GM19395 (cell line): ENCODE measurements around the gene TSPAN11.

ENCODE experiments used
- ATAC-seq: cut with Tn5 transposase; IDR thresholded peaks from one replicate; pipeline ENCODE4 v1.9.1; 2021; ENCODE audit warnings: mild to moderate bottlenecking, moderate library complexity; ENCODE audit not compliant: unreplicated experiment

TSPAN11 gene

DNA sequence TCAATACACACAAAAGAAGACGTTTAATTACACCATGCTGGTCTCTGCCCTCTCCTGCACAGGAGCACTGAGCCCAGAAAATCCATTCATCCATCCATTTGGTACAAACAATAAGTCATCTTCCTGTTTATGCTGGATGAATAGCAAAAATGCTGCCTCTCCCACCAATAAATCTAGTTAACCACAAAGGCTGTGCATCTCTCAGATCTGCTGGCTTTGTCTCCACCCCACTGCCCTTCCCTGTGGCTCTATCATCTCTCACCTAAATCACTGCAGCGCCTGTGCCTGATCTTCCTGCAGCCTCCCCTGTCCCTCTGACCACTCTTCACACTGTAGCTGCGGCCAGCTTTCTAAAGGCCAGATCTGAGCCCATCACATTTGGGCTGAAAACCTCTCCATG, 74.2 kb downstream of the TSPAN11 start:
- ATAC-seq, result no peak

DNA sequence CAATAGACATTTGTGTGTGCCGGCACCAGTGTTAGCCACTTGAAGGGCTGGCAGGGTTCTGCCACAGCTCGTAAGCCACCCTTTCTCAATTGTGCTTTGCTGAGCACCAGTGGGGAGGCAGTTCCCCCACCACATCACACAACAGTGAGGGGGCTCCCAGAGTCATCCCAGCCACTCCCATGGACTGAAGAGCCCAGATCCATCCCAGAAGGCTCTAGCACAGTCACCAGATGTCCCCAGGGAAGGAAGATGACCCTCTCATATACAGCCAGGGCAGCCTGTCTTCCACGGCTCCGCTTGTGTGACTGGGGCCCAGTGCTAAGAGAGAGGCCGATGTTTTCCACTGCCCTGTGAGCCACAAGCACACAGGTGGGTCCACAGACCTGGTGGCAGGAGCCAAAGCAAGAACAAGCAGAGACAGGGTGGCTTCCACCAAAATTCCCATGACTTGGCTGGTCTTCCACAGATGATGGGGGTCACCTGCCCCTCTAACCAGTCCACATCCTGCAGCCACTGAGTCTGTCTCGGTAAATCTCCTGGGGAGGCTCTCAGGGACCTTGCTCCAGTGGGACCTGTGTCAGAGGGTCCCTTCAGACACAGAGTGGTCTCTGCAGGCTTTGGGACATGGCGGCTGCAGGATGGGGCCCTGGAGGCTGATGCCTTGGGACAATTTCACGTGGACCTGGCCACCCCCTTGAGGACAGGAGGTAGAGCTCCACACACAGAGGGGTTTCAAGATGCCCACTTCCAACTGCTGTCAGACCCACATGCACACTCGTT, 75.2 kb downstream of the TSPAN11 start:
- no peak for ATAC-seq

DNA sequence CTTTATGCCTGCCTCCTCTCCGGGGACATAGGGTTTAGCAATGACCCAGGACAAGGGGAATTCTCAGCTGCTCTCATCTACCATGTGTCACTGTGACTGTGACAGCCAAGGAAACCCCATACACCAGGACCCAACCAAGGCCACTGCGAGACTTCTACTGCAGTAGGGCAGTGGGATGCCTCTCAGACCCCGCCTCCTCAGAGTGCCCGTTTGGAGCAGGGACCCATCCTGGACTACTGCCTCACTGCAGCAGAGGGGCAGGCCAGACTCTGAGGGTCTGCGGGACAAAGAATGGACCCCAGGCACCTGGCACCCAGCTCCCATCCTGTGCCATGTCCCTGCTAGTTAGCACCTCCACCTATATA, 75.8 kb downstream of the TSPAN11 start:
- no peak for ATAC-seq

DNA sequence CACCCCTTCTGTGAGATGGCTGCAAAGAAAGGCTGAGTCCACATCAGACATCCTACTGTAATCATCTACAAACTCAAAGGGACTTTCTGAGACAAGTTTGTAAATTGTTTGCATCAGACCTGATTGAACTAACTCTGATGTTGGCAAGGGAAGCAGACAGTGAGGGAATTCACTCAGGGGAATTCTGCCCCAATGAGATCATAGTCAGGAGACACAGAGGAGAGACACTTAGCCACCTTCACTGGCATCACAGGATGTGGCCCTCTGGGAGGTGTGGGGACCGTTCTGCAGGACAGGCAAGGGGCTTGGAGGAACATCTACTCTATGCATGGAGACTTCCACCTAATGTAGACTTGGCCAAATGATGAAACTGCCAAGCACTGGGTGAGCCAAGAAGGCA, 76.5 kb downstream of the TSPAN11 start:
- ATAC-seq, result no peak

DNA sequence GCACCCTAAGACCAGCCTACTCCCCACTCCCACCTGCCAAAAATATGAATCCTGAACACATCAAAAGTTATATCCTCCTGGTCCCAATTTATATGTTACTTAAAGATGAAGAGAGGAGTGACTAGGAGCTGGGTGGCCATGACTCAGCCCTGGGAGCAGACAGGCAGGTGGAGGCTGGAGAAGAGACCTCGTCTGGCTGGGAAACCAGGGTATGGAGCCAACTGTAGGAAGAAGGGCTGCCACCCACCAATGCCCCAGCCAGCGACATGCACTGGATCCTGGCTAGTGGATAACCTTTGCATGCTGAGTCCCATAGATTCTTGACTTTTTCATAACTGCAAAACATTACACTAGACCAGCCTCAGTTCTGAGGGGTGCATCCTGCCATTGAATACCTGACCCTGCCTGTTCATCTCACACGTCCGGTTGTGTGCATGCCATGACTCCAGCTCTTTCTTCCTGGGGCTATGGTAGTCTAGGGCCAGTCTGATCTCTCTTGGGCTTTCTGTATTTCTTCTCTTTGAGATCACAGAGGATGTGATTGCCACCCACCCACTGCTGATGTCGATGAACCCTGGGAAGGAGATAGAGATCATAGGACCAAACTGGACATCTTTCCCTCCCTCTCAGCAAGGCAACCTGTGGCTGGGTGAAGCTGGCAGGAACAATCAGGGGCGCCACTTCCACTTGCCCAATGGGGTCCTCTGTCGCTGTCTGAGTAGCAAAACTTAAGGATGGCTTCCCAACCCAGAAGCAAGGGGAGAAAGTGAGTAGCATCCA, 77.5 kb downstream of the TSPAN11 start:
- no peak for ATAC-seq

DNA sequence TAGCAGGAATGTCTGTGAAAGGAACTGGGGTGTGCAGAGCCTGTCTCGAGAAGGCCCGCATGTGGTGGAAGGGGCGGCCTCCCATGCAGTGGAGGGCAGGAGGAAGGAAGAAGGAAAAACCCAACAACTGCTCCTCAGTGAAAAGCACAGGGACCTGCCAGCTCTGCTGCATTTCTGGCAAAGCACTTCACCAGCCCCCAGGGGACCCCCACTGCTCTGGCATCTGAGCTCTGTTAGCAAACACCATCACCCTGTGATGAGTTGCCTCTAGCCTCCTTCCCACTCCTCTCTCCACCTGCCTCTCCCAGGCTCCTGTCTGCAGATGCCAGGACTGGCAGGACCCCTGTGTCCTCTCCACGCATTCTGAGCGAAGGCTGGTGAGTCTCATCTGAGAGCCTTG, 78.1 kb downstream of the TSPAN11 start:
- ATAC-seq, result no peak

DNA sequence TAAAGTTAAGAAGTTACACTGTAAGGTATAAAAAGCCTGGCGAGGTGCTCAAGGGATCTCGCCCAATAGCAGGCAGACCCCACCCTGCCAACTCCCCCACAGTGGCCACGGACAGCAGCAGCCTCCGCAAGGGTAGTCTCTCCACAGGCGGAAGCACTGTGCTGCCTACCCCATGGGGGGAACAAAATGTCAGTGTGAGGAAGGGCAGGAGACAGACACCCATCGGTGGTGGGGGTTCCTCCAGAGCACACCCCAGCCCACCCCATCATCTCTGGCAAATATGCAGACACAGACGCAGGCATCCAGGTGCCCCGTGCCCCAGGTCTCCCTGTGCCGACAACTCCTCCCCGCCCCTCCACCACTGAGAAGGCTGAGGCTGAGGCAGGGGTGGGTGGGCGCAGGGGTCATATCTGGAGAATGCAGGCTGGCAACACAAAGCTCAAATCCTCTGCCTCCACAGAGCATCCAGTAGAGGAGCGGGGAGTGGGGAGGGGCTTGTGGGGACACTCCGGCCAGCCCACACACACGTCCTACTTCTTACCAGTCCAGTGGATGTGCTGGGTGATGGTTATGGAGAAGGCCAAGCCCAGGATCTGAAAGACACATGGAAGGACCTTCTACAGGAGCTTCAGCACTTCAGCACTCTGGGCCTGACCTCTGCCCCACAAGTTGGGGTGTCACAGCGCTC, 78.9 kb downstream of the TSPAN11 start:
- ATAC-seq, result no peak

DNA sequence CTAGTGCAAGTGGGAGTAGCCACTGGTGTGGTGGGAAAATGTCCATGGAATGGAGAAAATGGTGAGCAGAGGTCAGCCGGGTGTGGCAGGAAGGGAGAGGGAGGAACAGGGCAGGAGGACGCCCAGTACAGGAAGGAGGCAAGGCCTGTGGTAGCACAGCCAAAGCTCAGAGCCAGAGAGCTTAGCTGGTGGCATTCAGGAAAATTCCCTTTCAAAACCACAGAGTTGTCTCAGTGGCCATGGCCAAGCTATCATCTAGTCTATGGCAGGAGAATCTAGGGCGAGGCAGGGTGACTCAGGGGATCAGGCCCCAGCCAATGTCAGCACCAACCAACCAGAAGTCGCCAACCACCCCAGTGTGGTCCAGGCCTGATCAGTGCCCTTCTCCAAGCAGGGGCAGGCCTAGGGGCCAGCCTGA, 79.4 kb downstream of the TSPAN11 start:
- ATAC-seq, result no peak

DNA sequence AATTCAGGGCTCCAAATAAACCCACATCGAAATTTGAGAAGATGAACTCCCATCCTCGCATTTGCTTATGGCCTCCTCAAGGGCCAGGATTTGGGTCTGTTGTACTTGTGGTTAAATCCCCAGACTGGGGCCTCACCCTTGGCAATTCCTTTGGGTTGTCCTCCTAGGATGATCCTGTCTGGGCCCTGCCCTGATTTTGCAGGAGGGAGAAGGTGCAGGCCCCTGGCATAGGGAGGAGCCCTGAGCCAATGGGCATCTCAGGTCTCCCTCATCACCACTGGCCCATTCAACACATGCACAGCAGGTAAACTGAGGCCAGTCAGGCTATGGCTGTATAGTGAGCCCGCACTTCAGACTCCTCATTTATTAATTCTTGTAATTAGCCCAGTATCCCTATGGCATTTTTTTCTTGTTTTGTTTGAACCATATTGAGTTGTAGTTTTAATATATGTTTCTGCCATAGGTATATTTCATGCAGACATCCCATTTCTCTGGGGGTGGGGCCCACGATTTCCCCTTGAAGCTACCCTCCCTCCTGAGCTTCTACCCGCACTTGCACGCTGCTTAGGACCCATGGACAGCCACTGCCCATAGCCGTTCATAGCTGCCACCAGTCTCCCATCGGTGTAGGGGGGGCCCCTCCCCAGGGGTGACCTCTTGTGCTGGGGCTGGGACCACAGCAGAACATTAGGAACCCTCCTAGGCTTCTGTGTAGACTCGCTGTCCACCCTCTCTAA, 80.0 kb downstream of the TSPAN11 start:
- no peak for ATAC-seq

DNA sequence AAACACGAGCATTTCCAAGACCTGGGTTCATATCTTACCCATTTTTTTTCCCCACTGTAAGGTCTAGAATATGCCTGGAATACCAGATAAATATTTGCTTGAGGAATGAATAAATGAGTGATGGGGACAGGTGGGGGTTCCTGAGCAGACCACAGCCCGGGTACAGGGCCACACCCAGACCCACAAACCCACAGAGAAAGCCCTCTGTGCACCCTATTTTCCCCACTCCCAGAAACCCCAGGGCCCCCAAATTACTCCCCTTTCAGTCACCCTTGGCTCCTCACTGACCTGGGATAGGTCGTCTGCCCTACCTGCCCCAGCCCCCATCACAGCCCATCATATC, 80.6 kb downstream of the TSPAN11 start:
- no peak for ATAC-seq

DNA sequence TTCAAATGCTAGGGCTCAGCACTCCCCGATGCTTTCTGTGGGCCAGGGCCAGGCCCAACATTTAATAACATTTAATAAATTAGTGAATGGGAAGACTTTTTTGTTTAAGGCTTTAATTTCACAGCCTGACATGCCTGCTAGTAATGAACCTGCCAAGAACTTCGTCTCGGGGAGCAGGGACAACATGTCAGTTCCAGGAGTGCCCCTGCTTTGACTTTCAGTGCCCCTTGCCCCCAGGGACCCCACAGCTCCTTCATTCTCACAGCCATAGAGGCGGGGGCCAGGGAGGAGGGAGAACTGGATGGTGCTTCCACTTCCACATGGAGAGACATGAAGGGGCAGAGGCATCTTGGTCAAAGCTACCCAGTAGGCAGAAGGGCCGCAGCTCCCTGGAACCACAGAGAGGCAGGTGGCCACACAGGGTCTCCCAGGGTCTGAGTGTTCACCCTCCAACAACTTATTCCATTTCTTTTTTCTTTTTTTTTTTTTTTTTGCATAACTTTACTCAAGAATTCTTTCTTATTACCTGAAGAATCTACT, 81.2 kb downstream of the TSPAN11 start:
- no peak for ATAC-seq

DNA sequence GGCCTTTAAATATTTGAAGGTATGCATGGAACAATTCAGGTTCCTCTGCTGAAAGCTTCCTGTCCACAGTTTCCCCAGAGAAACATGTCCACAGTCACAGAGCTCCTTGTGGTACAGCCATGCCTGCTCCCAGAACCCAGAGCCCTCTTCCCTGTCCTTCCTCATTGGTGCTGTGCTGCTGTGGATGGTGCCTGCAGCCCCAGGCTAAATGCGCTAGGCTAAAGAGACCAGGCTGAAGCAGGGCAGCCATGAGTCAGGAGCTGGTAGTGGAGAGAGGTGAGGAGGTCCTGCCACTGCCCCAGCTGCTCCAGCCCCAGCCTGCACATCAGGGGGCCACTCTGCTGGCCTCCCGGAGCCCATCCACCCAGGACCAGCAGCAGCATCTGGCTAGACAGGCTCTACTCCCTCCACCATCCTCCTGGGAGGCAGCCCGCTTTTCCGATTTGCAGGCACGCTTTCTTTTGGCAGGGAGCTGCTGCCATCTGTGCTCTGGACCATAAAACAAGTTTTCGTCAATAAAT, 81.8 kb downstream of the TSPAN11 start:
- ATAC-seq, result no peak

DNA sequence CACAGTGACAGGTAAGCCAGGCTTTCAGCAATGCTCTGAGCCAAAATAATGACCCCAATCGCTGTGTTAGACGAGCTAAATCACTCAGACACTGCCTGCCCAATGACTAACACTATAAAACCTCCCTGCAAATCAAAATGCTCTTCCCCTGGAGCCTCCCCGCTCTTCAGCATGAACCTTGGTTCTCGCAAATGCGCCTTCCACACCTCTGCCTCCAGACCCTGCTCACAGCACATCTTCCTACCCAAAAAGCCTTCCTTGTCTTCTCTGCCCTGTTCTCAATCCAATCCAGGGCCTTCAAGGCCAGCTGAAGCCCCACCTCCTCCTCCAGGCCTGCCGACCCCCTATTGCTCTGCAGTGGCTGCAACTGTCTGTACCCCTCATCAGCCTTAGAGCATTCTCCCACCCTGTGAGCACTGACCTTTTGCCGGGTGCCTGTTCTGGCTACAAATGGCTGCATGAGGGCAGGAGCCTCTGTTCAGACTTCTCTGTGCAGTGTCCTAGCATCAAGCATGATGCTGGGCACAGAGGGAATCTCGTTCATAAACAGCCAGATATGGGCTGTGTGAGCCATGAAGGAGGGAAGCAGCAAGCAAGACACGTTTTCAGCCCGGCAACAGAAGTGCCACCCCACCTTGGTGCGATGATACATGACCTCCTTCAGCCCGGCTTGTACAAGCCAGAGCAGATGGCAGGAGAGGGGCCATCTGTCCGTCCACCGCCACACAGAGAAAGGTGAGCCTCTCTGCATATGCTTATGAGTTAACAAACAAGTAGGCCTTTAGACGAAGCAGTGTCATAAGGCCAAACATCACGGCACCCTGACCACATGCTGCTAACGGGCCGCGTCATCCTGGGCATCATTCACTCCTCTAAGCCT, 82.7 kb downstream of the TSPAN11 start:
- ATAC-seq, result no peak

DNA sequence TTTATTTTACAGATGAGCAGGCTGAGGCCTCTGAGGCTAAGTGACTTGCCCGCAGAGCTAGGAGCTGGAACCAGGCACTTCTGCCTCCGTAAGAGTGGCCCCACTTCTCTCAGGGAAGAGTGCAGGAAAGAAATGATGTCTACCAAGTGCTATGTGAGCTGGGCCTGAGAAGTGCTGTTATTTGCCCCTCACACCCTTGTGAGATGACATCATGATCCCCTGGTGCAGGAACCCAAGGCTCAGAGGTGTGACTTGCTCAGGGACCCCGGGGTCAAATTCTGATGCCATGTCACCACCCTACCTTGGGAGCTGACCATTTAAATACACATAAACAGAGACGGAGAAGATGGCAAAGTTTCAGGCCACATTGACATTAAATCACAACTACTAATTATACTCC, 83.4 kb downstream of the TSPAN11 start:
- ATAC-seq, result no peak

DNA sequence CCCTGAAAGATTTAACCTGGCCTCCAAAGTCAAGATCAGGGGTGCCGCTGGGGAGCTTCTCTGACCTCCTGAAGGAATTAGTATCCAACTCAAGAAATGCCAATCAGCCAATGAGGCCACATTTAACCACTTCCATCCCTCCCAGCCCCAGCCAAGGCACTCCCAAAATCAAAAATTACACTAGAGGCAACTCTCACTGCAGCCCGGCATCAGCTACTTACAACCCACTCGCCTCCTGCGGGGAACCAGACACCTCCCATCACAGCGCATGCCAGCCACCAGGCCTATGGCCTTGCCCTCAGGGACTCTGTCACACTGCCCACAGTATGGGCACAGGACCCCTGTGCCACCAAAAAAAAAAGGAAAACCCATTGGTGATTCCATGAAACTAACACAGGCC, 84.8 kb downstream of the TSPAN11 start:
- no peak for ATAC-seq

DNA sequence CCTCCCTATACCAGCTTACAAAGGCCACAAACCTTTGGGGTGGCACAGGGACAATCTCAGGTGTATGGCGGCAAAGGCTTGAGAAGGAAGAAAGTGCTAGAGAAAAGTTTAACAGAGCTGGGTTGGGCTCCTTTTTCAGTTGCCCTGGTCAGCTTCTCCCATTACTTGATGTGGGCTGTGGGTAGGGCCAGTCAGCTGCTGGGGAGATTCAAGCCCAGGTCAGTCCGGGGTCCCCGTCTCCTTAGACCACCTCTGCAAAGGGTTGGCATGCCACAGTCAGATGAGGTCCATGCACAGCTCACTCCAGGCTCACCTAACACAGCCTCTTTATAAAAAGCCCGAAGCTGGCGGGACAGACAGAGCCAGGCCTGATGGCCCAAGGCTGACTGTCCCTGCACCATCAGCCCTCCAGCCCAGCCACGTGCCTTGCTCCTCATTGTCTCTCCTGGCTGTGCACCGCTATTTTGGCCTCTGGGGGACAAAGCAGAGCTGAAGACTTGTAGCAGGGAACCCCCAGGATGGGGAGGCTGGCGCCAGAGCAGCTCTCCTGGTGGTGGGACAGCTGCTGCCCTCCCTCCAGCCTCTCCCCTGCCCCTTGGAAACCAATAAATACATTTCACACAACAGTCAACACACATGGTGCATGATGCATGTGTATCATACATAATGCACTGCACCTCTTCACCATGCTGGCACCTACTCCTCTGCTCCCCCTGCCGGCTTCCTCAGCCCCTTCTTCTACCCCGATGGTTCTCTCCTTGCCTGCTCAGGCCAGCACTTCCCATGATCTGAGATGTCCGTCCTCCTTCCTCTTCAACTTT, 85.4 kb downstream of the TSPAN11 start:
- peak; percentile 72 for ATAC-seq

DNA sequence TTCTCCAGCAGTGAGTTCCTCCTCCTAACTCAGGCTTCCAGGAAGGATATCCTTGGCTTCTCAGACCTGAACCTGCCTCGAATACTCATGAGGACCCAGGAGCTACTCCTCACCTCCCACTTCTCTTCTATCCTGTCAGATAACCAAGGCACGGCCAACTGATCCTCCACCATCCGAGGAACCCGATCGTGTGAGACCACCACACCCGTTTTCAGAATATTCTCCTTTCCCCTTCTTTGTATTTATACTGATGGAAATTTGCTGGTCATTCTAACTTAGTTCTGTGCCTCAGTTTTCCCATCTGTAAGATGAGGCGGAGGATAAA, 86.0 kb downstream of the TSPAN11 start:
- ATAC-seq, result peak; percentile 17

DNA sequence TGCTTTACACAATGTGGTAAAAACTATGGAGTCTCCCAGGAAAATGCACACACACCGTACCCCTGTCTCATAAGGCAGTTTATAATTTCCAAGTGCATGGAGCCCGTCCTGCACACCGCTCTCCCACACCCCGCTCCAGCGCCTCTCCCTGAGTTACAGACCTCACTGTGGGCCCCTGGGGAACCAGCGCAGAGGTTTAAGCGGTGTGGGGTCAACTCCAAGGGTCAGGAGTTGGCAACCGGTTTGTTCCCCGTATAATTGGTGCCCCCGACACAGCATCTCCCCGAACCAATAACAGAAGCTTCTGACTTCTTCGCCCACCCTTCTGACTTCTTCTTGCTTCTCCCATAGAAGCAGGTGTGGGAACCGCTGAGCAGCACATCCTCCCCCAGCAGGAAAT, 88.7 kb downstream of the TSPAN11 start:
- ATAC-seq, result no peak

DNA sequence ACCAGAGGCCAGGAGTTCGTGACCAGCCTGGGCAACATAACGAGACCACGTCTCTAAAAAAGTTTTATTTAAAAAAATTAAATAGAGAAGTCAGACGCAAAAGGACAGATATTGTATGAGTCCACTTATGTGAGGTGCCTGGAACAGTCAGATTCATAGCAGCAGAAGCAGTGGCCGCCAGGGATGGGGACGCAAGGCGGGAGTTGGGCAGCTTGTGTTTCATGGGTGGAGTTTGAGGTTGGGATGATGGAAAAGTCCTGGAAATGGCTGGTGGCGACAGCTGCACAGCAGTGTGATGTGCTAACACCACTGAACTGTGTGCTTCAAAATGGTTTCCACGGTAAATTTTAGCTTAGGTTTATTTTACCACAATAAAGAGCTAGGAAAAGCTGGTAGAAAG, 89.5 kb downstream of the TSPAN11 start:
- no peak for ATAC-seq
